Activated T-cell treated with anti-CD3 and anti-CD28 coated beads, Interleukin-2, amount 50 U/mL, for 1 hour (primary cell): ENCODE measurements around the gene SND1.

Experiments used
- DNase-seq: peaks from one replicate; pipeline ENCODE4 v3.0.0-alpha.2; 2020

The SND1 gene

DNA sequence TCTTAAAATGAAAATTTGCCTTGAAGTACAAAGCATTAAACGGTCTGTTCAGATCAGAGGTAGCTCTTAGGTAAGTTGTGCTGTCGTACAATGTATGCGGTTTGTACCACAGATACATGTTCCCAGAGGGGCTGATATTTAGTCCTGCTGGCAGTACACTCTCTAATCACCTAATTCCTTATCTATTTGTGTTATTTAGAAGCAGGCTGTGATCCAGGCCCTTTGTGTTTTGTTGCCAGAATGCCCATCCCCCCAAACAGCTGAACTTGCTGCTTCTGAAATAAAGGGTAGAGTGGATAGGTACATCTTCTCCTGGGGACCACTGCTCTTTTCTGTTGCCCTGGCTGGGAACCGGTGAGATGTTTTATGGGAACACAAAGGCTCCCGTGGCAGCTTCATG lies 84.5 kb downstream of the SND1 start:
- no peak for DNase-seq

GRCh38 chr7:127738859-127739258 lies 86.9 kb downstream of the SND1 start:
- no peak for DNase-seq

GRCh38 chr7:127741764-127742375 lies 89.9 kb downstream of the SND1 start:
- DNase-seq: no peak

- no peak for DNase-seq
These were observed 93.5 kb downstream of the SND1 start for GRCh38 chr7:127745445-127745844.

- no peak for DNase-seq
These were observed 99.1 kb downstream of the SND1 start for GRCh38 chr7:127751062-127751461.

DNA sequence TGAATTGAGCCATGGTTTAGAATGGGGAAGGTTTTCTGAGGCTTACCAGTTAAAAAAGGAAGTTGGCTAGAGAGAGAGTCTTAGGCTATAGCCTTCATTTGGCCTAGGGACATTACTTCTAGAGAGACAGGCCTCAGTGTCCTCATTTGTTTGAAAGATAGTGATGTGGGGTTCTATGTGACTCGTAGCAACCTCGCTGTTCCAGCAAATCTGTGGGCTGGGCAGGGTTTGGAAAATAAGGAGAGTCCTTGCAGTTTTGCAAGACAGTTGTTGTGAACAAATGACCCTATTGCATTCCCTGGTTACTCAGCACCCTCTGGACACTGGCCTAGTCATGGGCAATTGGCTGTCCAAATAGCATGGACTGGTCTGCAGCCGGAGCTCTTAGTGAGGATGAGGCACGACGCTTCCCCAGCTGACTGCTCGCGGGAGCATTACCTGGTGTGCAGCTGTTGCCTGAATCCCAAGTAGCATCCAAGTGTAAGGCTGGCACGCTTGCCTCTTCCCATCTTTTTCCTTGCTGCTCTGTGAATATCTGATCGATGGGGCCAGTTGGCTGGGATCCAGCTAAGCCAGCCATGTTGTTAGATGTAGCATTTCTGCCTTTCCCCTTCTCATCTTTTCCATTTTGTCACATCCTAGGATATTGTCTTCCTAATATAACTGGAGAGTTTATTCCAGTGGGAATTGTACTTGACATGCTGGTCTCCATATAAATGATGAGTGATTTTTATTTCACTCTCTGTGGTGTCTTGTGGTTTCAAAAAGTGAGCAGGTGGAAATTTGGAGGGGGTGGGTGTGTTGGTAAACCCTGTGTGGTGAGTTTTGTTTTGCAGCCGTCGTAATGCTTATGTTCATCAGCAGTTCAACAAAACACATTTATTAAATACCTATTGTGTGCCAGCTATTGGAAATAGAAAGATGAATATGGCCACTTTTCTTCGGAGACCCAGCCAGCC lies 99.8 kb downstream of the SND1 start:
- DNase-seq: no peak

DNA sequence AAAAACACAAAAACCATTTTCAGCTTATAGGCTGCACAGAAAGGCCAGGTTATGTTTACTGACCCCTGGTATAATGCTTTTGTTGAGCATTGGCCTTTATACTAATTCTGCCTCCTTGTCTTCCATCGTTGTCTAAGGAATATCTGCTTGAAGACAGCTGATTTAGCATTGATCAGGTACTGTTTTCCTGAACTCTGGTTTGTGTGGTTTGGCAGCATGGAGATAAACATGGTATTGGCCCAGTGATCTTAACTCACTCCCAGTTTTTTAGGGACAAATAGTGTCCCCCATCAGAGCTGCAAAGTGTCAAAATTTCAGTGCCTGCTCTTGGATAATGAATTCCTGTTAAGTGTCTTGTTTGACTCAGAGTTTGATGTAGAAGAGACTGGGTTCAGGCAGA lies 100.8 kb downstream of the SND1 start:
- no peak for DNase-seq

- no peak for DNase-seq
These were observed 102.5 kb downstream of the SND1 start for GRCh38 chr7:127754457-127754856.

GRCh38 chr7:127755521-127755920 lies 103.5 kb downstream of the SND1 start:
- DNase-seq: no peak

DNA sequence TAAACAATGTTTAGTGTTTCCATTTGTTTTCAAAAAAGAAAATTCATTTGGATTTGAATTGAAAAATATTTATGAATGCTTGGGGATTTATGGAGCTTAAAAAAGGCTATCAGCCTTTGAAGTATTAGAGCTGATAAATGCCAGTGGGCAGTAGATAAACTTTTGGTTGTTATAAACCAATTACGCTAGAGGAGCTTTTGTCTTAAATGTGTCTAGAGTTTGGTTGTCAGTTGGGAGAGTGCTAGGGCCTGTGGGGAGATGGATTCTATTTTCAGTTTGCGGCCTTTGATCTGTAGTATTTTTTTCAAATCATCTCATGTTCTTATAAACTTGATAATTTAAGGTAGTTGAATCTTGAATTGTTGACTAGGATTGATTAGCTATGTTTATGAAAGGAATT lies 104.0 kb downstream of the SND1 start:
- DNase-seq: no peak

DNA sequence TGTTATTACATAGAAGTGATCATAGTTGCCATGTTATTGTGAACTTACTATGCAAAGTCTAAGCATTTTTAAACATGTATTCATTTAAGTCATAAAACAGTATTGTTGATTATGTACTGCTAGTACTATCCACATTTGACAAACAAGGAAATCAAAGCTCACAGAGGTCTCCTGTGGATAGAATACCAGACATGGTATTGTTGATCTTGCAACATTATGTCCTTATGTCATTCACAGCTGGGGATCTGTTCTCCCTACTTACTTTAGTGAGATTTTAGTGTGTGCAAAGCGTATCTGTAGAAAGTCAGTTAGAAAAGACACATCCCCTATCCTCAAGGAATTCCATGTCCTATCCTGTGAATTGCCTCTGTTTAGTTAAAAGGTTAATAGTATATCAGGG lies 106.1 kb downstream of the SND1 start:
- no peak for DNase-seq

GRCh38 chr7:127758845-127759244 lies 106.9 kb downstream of the SND1 start:
- DNase-seq: no peak

DNA sequence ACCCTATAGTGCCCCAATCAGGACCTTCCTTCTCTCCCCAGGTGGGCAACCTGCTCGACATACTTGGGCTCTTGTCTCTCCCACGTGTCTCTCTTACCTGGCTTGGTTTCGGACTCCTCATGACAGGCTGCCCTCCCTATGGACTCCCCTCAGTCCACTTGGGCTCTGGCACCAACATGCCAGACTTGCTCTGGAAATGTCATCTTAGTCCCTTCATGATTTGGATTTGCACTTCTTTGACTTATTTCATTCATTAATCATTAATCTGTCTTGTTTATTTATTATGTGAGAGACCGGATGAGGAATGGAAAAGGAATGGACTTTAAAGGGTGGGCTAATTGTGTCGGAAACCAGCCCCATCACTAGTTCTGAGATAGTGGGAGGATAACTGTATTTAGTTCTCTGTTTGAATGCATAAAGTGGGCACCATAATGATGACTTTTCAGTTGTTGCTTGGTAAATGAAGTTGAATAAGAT lies 108.0 kb downstream of the SND1 start:
- DNase-seq: no peak

DNA sequence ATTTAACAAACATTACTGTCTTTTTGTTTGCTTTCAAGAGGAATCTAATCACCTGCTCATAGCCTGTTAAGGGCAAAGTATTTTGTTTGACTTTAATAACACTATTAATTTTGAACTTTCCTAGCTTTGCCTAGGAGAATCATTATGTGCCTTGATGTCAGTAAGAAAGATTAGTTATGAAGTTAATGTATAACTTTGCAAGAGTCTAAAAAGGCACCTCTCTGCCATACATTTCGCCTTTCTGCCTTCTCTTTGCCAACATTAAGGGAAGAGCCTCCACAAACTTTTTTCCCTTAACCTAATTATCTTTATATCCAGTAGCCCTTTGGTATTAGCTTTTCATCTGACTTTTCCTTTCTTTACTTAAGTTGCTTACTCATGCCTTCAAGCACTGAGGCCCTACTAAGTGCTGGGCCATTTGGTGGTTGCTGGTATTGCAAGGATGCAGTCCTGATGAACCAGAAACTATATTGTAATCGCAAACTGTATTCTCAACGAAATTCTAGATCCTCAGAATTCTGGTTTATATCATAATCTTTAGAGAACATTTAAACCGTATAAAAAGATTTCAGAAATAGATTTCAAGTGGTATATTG lies 108.5 kb downstream of the SND1 start:
- no peak for DNase-seq

DNA sequence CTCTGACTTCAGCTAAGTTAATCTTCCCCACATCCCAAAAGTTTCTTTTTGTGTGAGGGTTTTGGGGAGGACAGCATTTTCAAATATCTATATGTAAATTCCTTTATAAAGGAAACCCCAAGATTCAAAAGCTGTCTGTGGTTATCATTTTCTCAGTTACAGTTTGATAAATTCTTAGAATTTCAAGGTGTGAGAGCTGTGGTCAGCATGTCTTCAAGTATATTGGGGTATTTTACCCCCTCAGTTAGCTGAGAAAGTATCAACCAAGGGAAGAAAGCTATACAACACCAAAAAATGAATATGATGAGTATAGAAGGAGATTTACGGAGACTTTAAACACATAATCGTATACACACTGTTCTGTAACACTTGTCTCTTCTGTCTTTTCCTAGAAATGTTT lies 109.2 kb downstream of the SND1 start:
- DNase-seq: no peak

GRCh38 chr7:127764681-127765080 lies 112.7 kb downstream of the SND1 start:
- DNase-seq: no peak

DNA sequence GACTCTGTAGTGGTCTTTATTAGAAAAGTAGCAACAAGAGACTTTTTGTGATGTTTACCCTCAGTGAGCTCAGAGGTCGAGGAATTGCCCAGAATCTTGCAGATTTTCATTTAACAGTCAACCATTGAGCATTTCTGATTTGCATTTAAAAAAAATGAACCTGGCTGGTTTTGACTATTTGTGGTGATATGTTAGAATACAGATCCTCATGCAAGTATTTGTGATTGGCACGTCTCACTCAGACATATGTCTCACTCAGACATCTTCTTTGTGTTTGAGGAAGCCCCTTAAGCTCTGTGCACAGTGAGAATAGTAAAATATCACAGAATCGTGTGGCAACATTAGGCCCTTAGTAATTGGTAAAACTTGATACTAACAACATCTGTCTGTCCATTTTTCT lies 113.2 kb downstream of the SND1 start:
- no peak for DNase-seq

DNA sequence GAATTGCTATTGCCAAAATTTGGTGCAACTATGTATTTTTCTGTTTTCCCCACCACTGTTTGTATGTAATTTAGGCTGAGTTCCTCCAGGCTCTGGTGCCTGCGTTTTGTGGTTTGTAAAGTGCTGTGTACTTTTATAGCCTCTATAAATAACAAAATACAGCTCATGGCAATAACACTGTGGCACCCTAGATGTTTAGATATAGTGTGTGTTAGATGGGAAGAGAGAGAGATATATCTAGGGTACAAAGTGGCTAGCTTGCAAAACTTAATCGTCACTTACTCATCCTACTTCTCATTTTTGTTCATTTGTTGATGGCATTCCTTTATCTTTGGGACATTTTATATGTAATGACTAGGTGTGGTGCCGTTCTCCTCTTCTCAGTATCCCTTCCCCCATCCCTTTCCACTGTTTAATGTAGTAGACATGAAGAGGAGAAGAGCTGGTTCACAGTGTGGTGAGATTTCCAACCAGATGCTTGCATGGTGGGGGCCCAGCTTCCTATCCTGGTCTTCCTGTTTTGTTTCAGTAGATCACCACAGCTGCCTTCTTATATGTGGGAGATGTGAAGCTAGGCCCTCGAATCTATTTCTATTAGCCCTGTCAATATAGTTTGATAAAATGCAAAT lies 115.0 kb downstream of the SND1 start:
- DNase-seq: no peak

GRCh38 chr7:127768241-127768640 lies 116.2 kb downstream of the SND1 start:
- no peak for DNase-seq

GRCh38 chr7:127769137-127769536 lies 117.1 kb downstream of the SND1 start:
- DNase-seq: no peak

DNA sequence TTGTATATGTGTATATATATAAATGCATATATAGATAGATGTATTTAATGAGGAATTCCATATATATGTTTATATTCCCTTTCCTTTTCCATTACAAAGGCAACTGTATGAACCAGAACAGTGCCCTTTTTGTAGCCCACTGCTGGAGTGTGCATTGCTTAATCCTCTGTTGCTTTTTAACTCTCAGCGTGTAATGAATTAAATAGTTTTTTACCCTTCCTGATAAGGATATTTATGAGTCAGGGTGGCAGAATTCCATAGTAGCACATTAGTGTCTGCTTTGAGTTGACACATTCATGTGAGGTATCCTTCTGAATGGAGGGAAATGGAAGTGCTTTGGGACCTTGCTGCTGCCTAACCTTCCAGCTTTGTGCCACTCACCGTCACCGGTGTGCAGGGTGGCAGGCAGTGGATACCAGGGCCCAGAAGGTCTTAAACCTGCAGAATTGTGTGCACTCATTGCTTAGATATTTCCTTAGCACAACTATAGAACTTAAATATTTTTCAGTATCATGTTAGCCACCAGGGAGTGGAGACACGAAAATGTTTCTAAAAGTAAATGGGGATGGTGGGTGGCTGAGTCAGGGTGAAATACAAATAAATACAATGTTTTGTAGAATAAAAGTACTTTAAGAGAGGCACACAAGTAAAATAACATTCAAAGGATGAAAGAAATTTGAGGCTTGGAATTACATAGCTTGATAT lies 117.9 kb downstream of the SND1 start:
- DNase-seq: no peak

GRCh38 chr7:127770885-127771284 lies 118.9 kb downstream of the SND1 start:
- DNase-seq: no peak

- DNase-seq: no peak
These were observed 119.7 kb downstream of the SND1 start for GRCh38 chr7:127771707-127772106.
